Sigmoid colon (tissue), 7 donors: ENCODE results near the gene ELL3. TPM values are rescaled to one million over a fixed set of nuclear protein-coding genes. Genes with fewer than 3 reads are reported as not detected.

Source experiments
- DNase-seq: peaks from one replicate; pipeline ENCODE4 v3.0.0-alpha.2; 2019
- H3K27ac ChIP-seq, 4 donors: fragments of 200-600 bp; sonication (generic); one replicate each; pipeline ENCODE4 v1.5.1; 2016 to 2019; ENCODE audit warnings: mild to moderate bottlenecking in 1 of 4
- H3K27me3 ChIP-seq, 3 donors: fragments of 200-600 bp; sonication (generic); one replicate each; pipeline ENCODE4 v1.5.1; 2019; ENCODE audit warnings: mild to moderate bottlenecking in 1 of 3
- H3K36me3 ChIP-seq, 4 donors: fragments of 200-600 bp; sonication (generic); one replicate each; pipeline ENCODE4 v1.5.1; 2016 to 2019
- H3K4me1 ChIP-seq, 4 donors: fragments of 200-600 bp; sonication (generic); one replicate each; pipeline ENCODE4 v1.5.1; 2017 to 2019
- H3K4me3 ChIP-seq, 4 donors: fragments of 200-600 bp; sonication (generic); one replicate each; pipeline ENCODE4 v1.5.1; 2017 to 2019; ENCODE audit warnings: mild to moderate bottlenecking in 2 of 4, moderate library complexity in 1 of 4
- H3K9me3 ChIP-seq, 4 donors: fragments of 200-600 bp in 3 of 4; sonication (generic) in 3 of 4; one replicate each; pipeline versions ENCODE4 v1.5.1 to v1.6.1; 2013 to 2019
- EP300 ChIP-seq, 4 donors: sonication (generic); formaldehyde crosslinking; IDR thresholded peaks; one replicate each; pipeline ENCODE4 v1.6.1; 2017; ENCODE audit warnings: antibody characterized with exemption in 4 of 4
- POLR2A ChIP-seq, 2 donors: fragments of 450-650 bp; IDR thresholded peaks; one replicate each; pipeline ENCODE4 v1.6.1; 2016; ENCODE audit warnings: antibody characterized with exemption in 2 of 2, mild to moderate bottlenecking in 2 of 2, moderate library complexity in 2 of 2
- POLR2AphosphoS5 ChIP-seq, 4 donors: sonication (generic); formaldehyde crosslinking; IDR thresholded peaks; one replicate each; pipeline ENCODE4 v1.6.1; 2017; ENCODE audit warnings: antibody characterized with exemption in 4 of 4
- WGBS, 2 donors: extraction: QIAGEN DNeasy Blood & Tissue Kit; methylation state at CpG; one replicate each; pipeline ENCODE4 v1.1.7; 2013; 5-methylcytosine and 5-hydroxymethylcytosine counted together
- intact Hi-C: fragments of 100-400 bp; cut with DNase I; formaldehyde crosslinking; loops from one replicate; pipeline ENCODE4 v1.15.1; 2023
- polyA plus RNA-seq, 3 donors: library from polyadenylated mRNA; stranded (reverse); fragments of 200-250 nt; gene quantifications; one replicate each; pipeline ENCODE4 v1.2.3, GENCODE V29; 2013
- small RNA-seq, 3 donors: library from RNA; depleted of rRNA; stranded (forward); fragments of <200 nt; gene quantifications; one replicate each; pipeline ENCODE3, GENCODE V24; 2016
- total RNA-seq, 4 donors: library from RNA; depleted of rRNA; stranded (reverse); fragments of >200 nt; gene quantifications; one replicate each; pipeline ENCODE4 v1.1.0, GENCODE V29; 2016
- TF ChIP-seq, protein P1 (sequence below), 4 experiments: fragments of 450-650 bp in 3 of 4; fragments of 200-600 bp in 1 of 4; IDR thresholded peaks; one replicate each; pipeline ENCODE4 v1.5.1; 2016 to 2019; ENCODE audit warnings: antibody characterized with exemption in 4 of 4, mild to moderate bottlenecking in 3 of 4, moderate library complexity in 2 of 4
- donor health status: healthy with polysubstance abuse.
- donor health status: Bipolar disorder and iron deficiency.
- donor health status: healthy.

The ELL3 gene
- total and polyA plus RNA-seq, 7 donors: 1.9 to 45.8 (median 6.4) TPM

GRCh38 chr15:43723151-43723550 is 53.6 kb downstream of the ELL3 start:
- WGBS, 2 donors: 79 to 81% methylated on average over 4 of the region's 4 CpGs
- H3K4me1 ChIP-seq: no peaks in the 10 kb centered on the region
- intact Hi-C loops: no loop called here
- H3K9me3 ChIP-seq: no peaks in the 10 kb centered on the region
- H3K4me3 ChIP-seq: no peak overlapping the region
- no peaks in the 10 kb centered on the region for H3K36me3 ChIP-seq
- DNase-seq: no peak
- TF ChIP-seq, protein P1, sequence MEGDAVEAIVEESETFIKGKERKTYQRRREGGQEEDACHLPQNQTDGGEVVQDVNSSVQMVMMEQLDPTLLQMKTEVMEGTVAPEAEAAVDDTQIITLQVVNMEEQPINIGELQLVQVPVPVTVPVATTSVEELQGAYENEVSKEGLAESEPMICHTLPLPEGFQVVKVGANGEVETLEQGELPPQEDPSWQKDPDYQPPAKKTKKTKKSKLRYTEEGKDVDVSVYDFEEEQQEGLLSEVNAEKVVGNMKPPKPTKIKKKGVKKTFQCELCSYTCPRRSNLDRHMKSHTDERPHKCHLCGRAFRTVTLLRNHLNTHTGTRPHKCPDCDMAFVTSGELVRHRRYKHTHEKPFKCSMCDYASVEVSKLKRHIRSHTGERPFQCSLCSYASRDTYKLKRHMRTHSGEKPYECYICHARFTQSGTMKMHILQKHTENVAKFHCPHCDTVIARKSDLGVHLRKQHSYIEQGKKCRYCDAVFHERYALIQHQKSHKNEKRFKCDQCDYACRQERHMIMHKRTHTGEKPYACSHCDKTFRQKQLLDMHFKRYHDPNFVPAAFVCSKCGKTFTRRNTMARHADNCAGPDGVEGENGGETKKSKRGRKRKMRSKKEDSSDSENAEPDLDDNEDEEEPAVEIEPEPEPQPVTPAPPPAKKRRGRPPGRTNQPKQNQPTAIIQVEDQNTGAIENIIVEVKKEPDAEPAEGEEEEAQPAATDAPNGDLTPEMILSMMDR (IDR thresholded peaks at IDR 0.05): no peak
- TF ChIP-seq EP300 (IDR thresholded peaks at IDR 0.05) (no peak), POLR2AphosphoS5 (IDR thresholded peaks at IDR 0.05) (no peak), POLR2A (IDR thresholded peaks at IDR 0.05) (no peak)
- H3K27ac ChIP-seq: no peak overlapping the region
- no peaks in the 10 kb centered on the region for H3K27me3 ChIP-seq

Small RNA genes within 50 kb of the gene (small RNA-seq; reads per million reads assigned to genes)
- 0 reads per million in 3 donors for gene MIR1282
- 0 reads per million in 3 donors for gene RNU6-354P

Other genes starting within 250 kb of the ELL3 start
- gene PPIP5K1, start 186.8 kb downstream of the ELL3 start, total RNA-seq: 10 to 100 TPM in 3 of 4 donors, 1 to 10 TPM in 1; 8.3 to 44.6 (median 18.3) TPM
- gene PPIP5K1, start 186.8 kb downstream of the ELL3 start, polyA plus RNA-seq: 10 to 100 TPM in 2 of 3 donors, 1 to 10 TPM in 1; 4.8 to 23.9 (median 13.2) TPM
- 1 to 10 TPM in 1 of 4 donors, under 1 TPM in 1, not detected in 2; 0.83 to 1.1 TPM for gene CKMT1B, start 182.9 kb downstream of the ELL3 start, total RNA-seq
- gene CKMT1B, start 182.9 kb downstream of the ELL3 start, polyA plus RNA-seq: 100 to 1,000 TPM in 2 of 3 donors, 10 to 100 TPM in 1; 66.1 to 153 (median 128) TPM
- under 1 TPM in 3 of 4 donors, not detected in 1; under 0.01 to 0.71 (median 0.68) TPM for gene STRC, start 158.2 kb downstream of the ELL3 start, total RNA-seq
- under 1 TPM in 1 of 3 donors, not detected in 2; 0.51 TPM for gene STRC, start 158.2 kb downstream of the ELL3 start, polyA plus RNA-seq
- 1 to 10 TPM; 1.8 to 6.9 (median 5.2) TPM for gene CATSPER2, start 128.1 kb downstream of the ELL3 start, total RNA-seq
- 1 to 10 TPM in 1 of 3 donors, under 1 TPM in 1, not detected in 1; under 0.01 to 3.4 TPM for gene CATSPER2, start 128.1 kb downstream of the ELL3 start, polyA plus RNA-seq
- 1 to 10 TPM in 1 of 4 donors, under 1 TPM in 1, not detected in 2; 0.36 to 1.8 TPM for gene CKMT1A, start 83.1 kb downstream of the ELL3 start, total RNA-seq
- gene CKMT1A, start 83.1 kb downstream of the ELL3 start, polyA plus RNA-seq: 100 to 1,000 TPM in 2 of 3 donors, 10 to 100 TPM in 1; 64.3 to 114 (median 105) TPM
- 10 to 100 TPM; 62.0 to 66.2 (median 63.4) TPM for gene PDIA3, start 30.5 kb downstream of the ELL3 start, total RNA-seq
- 100 to 1,000 TPM in 1 of 3 donors, 10 to 100 TPM in 2; 36.6 to 430 (median 82.5) TPM for gene PDIA3, start 30.5 kb downstream of the ELL3 start, polyA plus RNA-seq
- gene SERF2, start 15.4 kb upstream of the ELL3 start, total RNA-seq: 100 to 1,000 TPM; 625 to 803 (median 718) TPM
- 1,000 to 10,000 TPM; 1,723 to 3,090 (median 2,981) TPM for gene SERF2, start 15.4 kb upstream of the ELL3 start, polyA plus RNA-seq
- under 1 TPM in 1 of 4 donors, not detected in 3; 0.27 TPM for gene SERINC4, start 23.3 kb upstream of the ELL3 start, total RNA-seq
- gene SERINC4, start 23.3 kb upstream of the ELL3 start, polyA plus RNA-seq: under 1 TPM in 2 of 3 donors, not detected in 1; 0.60 to 0.61 TPM
- 10 to 100 TPM in 2 of 4 donors, 1 to 10 TPM in 2; 3.6 to 22.8 (median 10.4) TPM for gene HYPK, start 23.6 kb upstream of the ELL3 start, total RNA-seq
- gene HYPK, start 23.6 kb upstream of the ELL3 start, polyA plus RNA-seq: 10 to 100 TPM; 13.8 to 22.2 (median 14.7) TPM
- gene MFAP1, start 47.7 kb upstream of the ELL3 start, total RNA-seq: 10 to 100 TPM; 12.7 to 20.0 (median 15.2) TPM
- gene MFAP1, start 47.7 kb upstream of the ELL3 start, polyA plus RNA-seq: 10 to 100 TPM; 21.0 to 27.0 (median 22.9) TPM
- 10 to 100 TPM in 3 of 4 donors, 1 to 10 TPM in 1; 8.9 to 11.6 (median 11.0) TPM for gene WDR76, start 50.0 kb upstream of the ELL3 start, total RNA-seq
- 1 to 10 TPM; 1.2 to 5.4 (median 2.5) TPM for gene WDR76, start 50.0 kb upstream of the ELL3 start, polyA plus RNA-seq